Adrenal gland (tissue), 5 donors: ENCODE results near the gene IL16.

Experiments used
- POLR2A ChIP-seq, 2 donors: fragments of 450-650 bp; IDR thresholded peaks; one replicate each; pipeline ENCODE4 v1.6.1; 2017; ENCODE audit warnings: antibody characterized with exemption in 2 of 2, mild to moderate bottlenecking in 2 of 2, moderate library complexity in 1 of 2
- TF ChIP-seq, protein P1 (sequence below), 6 experiments: fragments of 450-650 bp in 4 of 6; fragments of 200-600 bp in 2 of 6; sonication (generic) in 1 of 6; IDR thresholded peaks; 1 replicate in 5 of 6; 2 replicates in 1 of 6; pipeline versions ENCODE4 v1.5.1 to v1.8.0; 2016 to 2021; ENCODE audit warnings: antibody characterized with exemption in 6 of 6, mild to moderate bottlenecking in 2 of 6, moderate library complexity in 1 of 6
- donor health status: DM: no; HTN: no; CAD: no.

DNA sequence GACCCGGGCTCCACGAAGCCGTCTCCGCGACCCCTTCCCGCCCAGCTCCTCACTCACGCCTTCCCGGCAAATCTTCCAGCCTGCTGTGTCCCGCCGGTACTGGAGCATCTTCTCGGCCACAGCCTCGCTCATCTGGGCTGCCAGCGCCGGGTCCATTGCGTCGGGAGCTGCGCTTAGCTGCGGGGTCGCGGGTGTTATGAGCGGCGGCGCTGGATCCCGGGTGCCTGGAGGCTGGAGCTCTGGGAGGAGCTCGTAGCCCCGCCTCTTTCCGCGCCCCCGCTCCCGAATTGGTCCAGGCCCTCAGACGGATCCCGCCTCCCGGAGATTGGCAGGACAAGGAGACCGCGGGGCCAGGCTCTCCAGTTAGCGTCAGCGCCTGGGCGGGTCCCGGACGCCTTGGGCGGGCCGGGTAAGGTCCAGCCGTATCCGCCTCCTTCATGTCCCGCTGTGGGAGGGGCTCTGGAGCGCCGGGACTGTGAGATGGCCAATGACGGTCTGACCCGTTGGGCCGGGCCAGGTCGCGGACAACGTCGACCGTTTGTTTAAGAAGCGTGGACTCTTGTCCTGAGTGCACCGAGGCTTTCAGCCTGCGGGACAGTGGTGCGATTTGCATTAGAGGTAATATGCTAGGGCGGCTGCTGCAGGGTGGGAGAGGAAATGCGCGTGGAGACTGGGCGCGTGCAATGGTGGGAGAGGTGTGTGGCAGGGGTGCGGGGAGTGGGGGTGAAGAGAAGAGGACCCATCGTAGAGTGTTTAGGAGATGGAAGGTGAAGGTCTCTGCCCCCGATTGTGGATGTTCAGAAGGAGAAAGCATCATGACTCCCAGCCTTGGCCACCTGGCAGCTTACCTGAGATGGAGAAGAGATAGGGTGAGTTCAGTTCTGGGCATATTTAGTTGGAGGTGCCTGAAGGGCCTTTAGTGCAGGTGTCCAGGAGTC, 127.5 kb downstream of the IL16 start, which contains the start of gene STARD5:
- TF ChIP-seq, protein P1, sequence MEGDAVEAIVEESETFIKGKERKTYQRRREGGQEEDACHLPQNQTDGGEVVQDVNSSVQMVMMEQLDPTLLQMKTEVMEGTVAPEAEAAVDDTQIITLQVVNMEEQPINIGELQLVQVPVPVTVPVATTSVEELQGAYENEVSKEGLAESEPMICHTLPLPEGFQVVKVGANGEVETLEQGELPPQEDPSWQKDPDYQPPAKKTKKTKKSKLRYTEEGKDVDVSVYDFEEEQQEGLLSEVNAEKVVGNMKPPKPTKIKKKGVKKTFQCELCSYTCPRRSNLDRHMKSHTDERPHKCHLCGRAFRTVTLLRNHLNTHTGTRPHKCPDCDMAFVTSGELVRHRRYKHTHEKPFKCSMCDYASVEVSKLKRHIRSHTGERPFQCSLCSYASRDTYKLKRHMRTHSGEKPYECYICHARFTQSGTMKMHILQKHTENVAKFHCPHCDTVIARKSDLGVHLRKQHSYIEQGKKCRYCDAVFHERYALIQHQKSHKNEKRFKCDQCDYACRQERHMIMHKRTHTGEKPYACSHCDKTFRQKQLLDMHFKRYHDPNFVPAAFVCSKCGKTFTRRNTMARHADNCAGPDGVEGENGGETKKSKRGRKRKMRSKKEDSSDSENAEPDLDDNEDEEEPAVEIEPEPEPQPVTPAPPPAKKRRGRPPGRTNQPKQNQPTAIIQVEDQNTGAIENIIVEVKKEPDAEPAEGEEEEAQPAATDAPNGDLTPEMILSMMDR (IDR thresholded peaks at IDR 0.05): no peak
- peak; percentile 61 to 69 for TF ChIP-seq POLR2A (IDR thresholded peaks at IDR 0.05)
